Astrocyte (in vitro differentiated cells and primary cell): ENCODE measurements around the gene RXYLT1. TPM values are rescaled to one million over a fixed set of nuclear protein-coding genes. Genes with fewer than 3 reads are reported as not detected.
"Not testable (repeated sequence)": the region's sequence is repeated elsewhere in the genome, so short reads cannot be mapped to it uniquely, and the experiment has no call there.

Experiments used
- DNase-seq: peaks from one replicate; pipeline ENCODE4 v3.0.0-alpha.2; 2010; ENCODE audit warnings: low read depth
- FAIRE-seq: peaks from 2 replicates; lab custom pipeline; 2011; peaks lifted over from hg19 to GRCh38; lab: Jason Lieb, UNC
- H2AFZ ChIP-seq: 2 replicates; pipeline ENCODE4 v1.6.0; 2012; ENCODE audit warnings: low read depth, low read length, inconsistent platforms
- H3K27ac ChIP-seq: 2 replicates; pipeline ENCODE4 v1.5.1; 2011; ENCODE audit warnings: low read depth, low read length, inconsistent platforms
- H3K27me3 ChIP-seq: 2 replicates; pipeline ENCODE4 v1.6.0; 2011; ENCODE audit warnings: low read length, inconsistent platforms; ENCODE audit not compliant: insufficient read depth
- H3K36me3 ChIP-seq: 2 replicates; pipeline ENCODE4 v1.5.1; 2011; ENCODE audit warnings: low read length, inconsistent platforms; ENCODE audit not compliant: insufficient read depth
- H3K4me1 ChIP-seq: 2 replicates; pipeline ENCODE4 v1.5.1; 2011; ENCODE audit warnings: low read length, inconsistent platforms; ENCODE audit not compliant: insufficient read depth
- H3K4me2 ChIP-seq: 2 replicates; pipeline ENCODE4 v1.6.0; 2012; ENCODE audit warnings: low read length, inconsistent platforms
- H3K4me3 ChIP-seq: 2 replicates; pipeline ENCODE4 v1.5.1; 2011; ENCODE audit warnings: low read depth, mild to moderate bottlenecking, low read length, inconsistent platforms; ENCODE audit not compliant: insufficient read depth
- H3K79me2 ChIP-seq: 2 replicates; pipeline ENCODE4 v1.6.0; 2012; ENCODE audit warnings: mild to moderate bottlenecking, low read length, inconsistent platforms; ENCODE audit not compliant: insufficient read depth
- H3K9ac ChIP-seq: 2 replicates; pipeline ENCODE4 v1.6.0; 2012; ENCODE audit warnings: mild to moderate bottlenecking, low read length, inconsistent platforms
- H3K9me3 ChIP-seq: 2 replicates; pipeline ENCODE4 v1.5.1; 2012; ENCODE audit warnings: low read depth, mild to moderate bottlenecking, low read length, inconsistent platforms; ENCODE audit not compliant: insufficient read depth
- H4K20me1 ChIP-seq: 2 replicates; pipeline ENCODE4 v1.6.0; 2012; ENCODE audit warnings: low read length, inconsistent platforms; ENCODE audit not compliant: insufficient read depth
- H3K27ac Mint-ChIP-seq: one replicate; pipeline ENCODE4 v1.8.0; 2021; ENCODE audit warnings: mild to moderate bottlenecking, mixed read lengths; ENCODE audit not compliant: unreplicated experiment
- H3K27me3 Mint-ChIP-seq: one replicate; pipeline ENCODE4 v1.8.0; 2021; ENCODE audit warnings: low read depth, mixed read lengths; ENCODE audit not compliant: unreplicated experiment
- H3K36me3 Mint-ChIP-seq: one replicate; pipeline ENCODE4 v1.8.0; 2021; ENCODE audit warnings: low read depth, mixed read lengths; ENCODE audit not compliant: unreplicated experiment
- H3K4me1 Mint-ChIP-seq: one replicate; pipeline ENCODE4 v1.8.0; 2021; ENCODE audit warnings: low read depth, mixed read lengths; ENCODE audit not compliant: unreplicated experiment
- H3K4me3 Mint-ChIP-seq: one replicate; pipeline ENCODE4 v1.8.0; 2021; ENCODE audit warnings: mild to moderate bottlenecking, moderate library complexity, mixed read lengths; ENCODE audit not compliant: unreplicated experiment
- H3K9me3 Mint-ChIP-seq: one replicate; pipeline ENCODE4 v1.8.0; 2021; ENCODE audit warnings: mild to moderate bottlenecking, mixed read lengths; ENCODE audit not compliant: unreplicated experiment
- CTCF ChIP-seq: IDR thresholded peaks from 2 replicates; pipeline ENCODE4 v1.5.1; 2011; ENCODE audit warnings: low read depth, mild to moderate bottlenecking, inconsistent platforms, low read length, moderate library complexity; ENCODE audit not compliant: insufficient read depth
- EZH2 ChIP-seq: IDR thresholded peaks from 2 replicates; pipeline ENCODE4 v1.6.1; 2012; ENCODE audit warnings: mild to moderate bottlenecking, low read length, inconsistent platforms; ENCODE audit not compliant: insufficient read depth
- total RNA-seq: library from RNA; stranded (reverse); gene quantifications from 2 replicates; pipeline ENCODE4 v1.2.1, GENCODE V29; 2021

Gene RXYLT1
- total RNA-seq, 1 donor from 2014 or later = 15.5 TPM

GRCh38 chr12:63744110-63744509, 35.6 kb upstream of the RXYLT1 start:
- H3K27me3 Mint-ChIP-seq, H3K36me3 Mint-ChIP-seq, H3K4me3 Mint-ChIP-seq, H3K4me1 ChIP-seq, H3K4me1 Mint-ChIP-seq, FAIRE-seq, H3K4me3 ChIP-seq, H3K4me2 ChIP-seq, H3K27ac Mint-ChIP-seq, H3K9me3 Mint-ChIP-seq, H3K79me2 ChIP-seq, H3K27ac ChIP-seq, H2AFZ ChIP-seq, H3K36me3 ChIP-seq, H3K9me3 ChIP-seq, H3K9ac ChIP-seq, H4K20me1 ChIP-seq, H3K27me3 ChIP-seq: not testable (repeated sequence)
- DNase-seq = peak; percentile 34

DNA sequence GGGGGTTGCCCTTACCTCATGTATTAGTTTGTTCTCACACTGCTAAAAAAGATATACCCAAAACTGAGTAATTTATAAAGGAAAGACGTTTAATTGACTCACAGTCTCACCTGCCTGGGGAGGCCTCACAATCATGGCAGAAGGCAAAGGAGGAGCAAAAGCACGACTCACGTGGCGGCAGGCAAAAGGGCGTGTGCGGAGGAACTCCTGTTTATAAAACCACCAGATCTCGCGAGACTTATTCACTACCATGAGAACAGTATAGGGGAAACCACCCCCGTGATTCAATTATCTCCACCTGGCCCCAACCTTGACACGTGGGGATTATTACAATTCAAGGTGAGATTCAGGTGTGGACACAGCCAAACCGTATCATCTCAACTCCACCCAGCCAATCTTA, 33.2 kb upstream of the RXYLT1 start:
- not testable (repeated sequence) for H3K4me3 Mint-ChIP-seq, H3K4me1 ChIP-seq, H3K36me3 Mint-ChIP-seq, H3K9me3 ChIP-seq, H3K9ac ChIP-seq, H3K9me3 Mint-ChIP-seq, H2AFZ ChIP-seq, H3K27me3 Mint-ChIP-seq, H3K27ac ChIP-seq, H3K36me3 ChIP-seq, FAIRE-seq, DNase-seq, H3K27me3 ChIP-seq, H4K20me1 ChIP-seq, H3K4me1 Mint-ChIP-seq, H3K79me2 ChIP-seq, H3K4me3 ChIP-seq, H3K4me2 ChIP-seq
- H3K27ac Mint-ChIP-seq = peak overlapping the region; percentile 4

DNA sequence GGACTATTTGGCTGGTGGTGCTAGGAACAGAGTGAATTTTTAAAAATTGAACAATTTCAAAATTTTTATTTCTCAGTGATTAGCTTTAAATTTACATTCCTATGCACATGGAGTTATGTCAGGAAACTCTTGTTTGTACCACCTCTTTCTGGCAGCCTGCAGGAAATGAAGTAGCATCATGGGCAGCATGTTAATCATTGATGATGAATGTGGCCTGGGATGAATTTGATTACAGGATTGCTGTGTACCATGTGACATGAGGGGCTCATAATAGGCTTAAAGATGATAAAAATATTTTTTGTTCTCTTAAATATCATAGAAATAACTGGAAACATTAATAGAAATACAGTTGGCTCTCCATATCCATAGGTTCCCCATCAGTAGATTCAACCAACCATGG, 32.6 kb upstream of the RXYLT1 start:
- H3K4me3 Mint-ChIP-seq = not testable (repeated sequence)

GRCh38 chr12:63747553-63747952, 32.2 kb upstream of the RXYLT1 start:
- Mint-ChIP-seq H3K4me3 (no peak overlapping the region), H3K4me1 (peaks cover 4% of the 10 kb centered on the region), H3K27me3 (no peaks in the 10 kb centered on the region), H3K36me3 (no peaks in the 10 kb centered on the region), H3K9me3 (no peaks in the 10 kb centered on the region), H3K27ac (no peak overlapping the region)
- Histone ChIP-seq H3K4me2 (no peak overlapping the region), H3K27me3 (no peaks in the 10 kb centered on the region), H3K4me1 (no peaks in the 10 kb centered on the region), H3K4me3 (no peak overlapping the region), H3K79me2 (no peaks in the 10 kb centered on the region), H3K36me3 (no peaks in the 10 kb centered on the region), H3K27ac (no peak overlapping the region), H2AFZ (no peak overlapping the region), H3K9ac (no peak overlapping the region), H3K9me3 (no peaks in the 10 kb centered on the region), H4K20me1 (no peaks in the 10 kb centered on the region)
- FAIRE-seq (no peak), DNase-seq (no peak)
- TF ChIP-seq CTCF (no peak), EZH2 (no peak)

More for the DNA sequence above, 32.6 kb upstream of the RXYLT1 start:
- H3K9me3 Mint-ChIP-seq, H3K4me3 ChIP-seq, H3K79me2 ChIP-seq, H3K27ac Mint-ChIP-seq, H3K9me3 ChIP-seq, H3K27ac ChIP-seq, H2AFZ ChIP-seq, H3K27me3 Mint-ChIP-seq, H3K27me3 ChIP-seq, H3K4me2 ChIP-seq, H3K9ac ChIP-seq, H3K36me3 ChIP-seq, DNase-seq, H3K4me1 ChIP-seq, H4K20me1 ChIP-seq, H3K36me3 Mint-ChIP-seq, H3K4me1 Mint-ChIP-seq: not testable (repeated sequence)
- peak; percentile 26 for FAIRE-seq
